ENCODE measurements around the gene CNPY3.

- TF ChIP-seq, protein P1, sequence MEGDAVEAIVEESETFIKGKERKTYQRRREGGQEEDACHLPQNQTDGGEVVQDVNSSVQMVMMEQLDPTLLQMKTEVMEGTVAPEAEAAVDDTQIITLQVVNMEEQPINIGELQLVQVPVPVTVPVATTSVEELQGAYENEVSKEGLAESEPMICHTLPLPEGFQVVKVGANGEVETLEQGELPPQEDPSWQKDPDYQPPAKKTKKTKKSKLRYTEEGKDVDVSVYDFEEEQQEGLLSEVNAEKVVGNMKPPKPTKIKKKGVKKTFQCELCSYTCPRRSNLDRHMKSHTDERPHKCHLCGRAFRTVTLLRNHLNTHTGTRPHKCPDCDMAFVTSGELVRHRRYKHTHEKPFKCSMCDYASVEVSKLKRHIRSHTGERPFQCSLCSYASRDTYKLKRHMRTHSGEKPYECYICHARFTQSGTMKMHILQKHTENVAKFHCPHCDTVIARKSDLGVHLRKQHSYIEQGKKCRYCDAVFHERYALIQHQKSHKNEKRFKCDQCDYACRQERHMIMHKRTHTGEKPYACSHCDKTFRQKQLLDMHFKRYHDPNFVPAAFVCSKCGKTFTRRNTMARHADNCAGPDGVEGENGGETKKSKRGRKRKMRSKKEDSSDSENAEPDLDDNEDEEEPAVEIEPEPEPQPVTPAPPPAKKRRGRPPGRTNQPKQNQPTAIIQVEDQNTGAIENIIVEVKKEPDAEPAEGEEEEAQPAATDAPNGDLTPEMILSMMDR (IDR thresholded peaks at IDR 0.05 in 2 of 3, conservative IDR thresholded peaks at IDR 0.05 in 1 of 3; ENCODE audit: control insufficient read depth in 2 of 3, extremely low read depth in 1 of 3, insufficient read depth in 1 of 3, low read depth in 3 of 3, low read length in 3 of 3) = no peak
- TF ChIP-seq ZBTB33 (IDR thresholded peaks at IDR 0.05) (no peak), POLR2A (IDR thresholded peaks at IDR 0.05; ENCODE audit: low read depth, low read length) (no peak), NBN (IDR thresholded peaks at IDR 0.05) (no peak), EP300 (IDR thresholded peaks at IDR 0.05; ENCODE audit: borderline replicate concordance in 1 of 2, control insufficient read depth in 1 of 2, low read depth in 2 of 2, low read length in 2 of 2) (no peak), TAF1 (IDR thresholded peaks at IDR 0.05; ENCODE audit: borderline replicate concordance, low read depth, low read length) (no peak), SUZ12 (IDR thresholded peaks at IDR 0.05; ENCODE audit: unreplicated experiment) (no peak), EZH2 (IDR thresholded peaks at IDR 0.05; ENCODE audit: borderline replicate concordance, control insufficient read depth, low read depth, low read length) (no peak), ESRRA (IDR thresholded peaks at IDR 0.05; ENCODE audit: low read length) (no peak), NRF1 (conservative IDR thresholded peaks at IDR 0.05; ENCODE audit: low read depth, low read length) (no peak)
- TF ChIP-seq, protein P2, sequence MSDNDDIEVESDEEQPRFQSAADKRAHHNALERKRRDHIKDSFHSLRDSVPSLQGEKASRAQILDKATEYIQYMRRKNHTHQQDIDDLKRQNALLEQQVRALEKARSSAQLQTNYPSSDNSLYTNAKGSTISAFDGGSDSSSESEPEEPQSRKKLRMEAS (IDR thresholded peaks at IDR 0.05; ENCODE audit: low read depth, low read length) = no peak
- TF ChIP-seq, protein P3, sequence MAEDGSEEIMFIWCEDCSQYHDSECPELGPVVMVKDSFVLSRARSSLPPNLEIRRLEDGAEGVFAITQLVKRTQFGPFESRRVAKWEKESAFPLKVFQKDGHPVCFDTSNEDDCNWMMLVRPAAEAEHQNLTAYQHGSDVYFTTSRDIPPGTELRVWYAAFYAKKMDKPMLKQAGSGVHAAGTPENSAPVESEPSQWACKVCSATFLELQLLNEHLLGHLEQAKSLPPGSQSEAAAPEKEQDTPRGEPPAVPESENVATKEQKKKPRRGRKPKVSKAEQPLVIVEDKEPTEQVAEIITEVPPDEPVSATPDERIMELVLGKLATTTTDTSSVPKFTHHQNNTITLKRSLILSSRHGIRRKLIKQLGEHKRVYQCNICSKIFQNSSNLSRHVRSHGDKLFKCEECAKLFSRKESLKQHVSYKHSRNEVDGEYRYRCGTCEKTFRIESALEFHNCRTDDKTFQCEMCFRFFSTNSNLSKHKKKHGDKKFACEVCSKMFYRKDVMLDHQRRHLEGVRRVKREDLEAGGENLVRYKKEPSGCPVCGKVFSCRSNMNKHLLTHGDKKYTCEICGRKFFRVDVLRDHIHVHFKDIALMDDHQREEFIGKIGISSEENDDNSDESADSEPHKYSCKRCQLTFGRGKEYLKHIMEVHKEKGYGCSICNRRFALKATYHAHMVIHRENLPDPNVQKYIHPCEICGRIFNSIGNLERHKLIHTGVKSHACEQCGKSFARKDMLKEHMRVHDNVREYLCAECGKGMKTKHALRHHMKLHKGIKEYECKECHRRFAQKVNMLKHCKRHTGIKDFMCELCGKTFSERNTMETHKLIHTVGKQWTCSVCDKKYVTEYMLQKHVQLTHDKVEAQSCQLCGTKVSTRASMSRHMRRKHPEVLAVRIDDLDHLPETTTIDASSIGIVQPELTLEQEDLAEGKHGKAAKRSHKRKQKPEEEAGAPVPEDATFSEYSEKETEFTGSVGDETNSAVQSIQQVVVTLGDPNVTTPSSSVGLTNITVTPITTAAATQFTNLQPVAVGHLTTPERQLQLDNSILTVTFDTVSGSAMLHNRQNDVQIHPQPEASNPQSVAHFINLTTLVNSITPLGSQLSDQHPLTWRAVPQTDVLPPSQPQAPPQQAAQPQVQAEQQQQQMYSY (CRISPR knock-in tag; IDR thresholded peaks at IDR 0.05) = no peak
- TF ChIP-seq, protein P4, sequence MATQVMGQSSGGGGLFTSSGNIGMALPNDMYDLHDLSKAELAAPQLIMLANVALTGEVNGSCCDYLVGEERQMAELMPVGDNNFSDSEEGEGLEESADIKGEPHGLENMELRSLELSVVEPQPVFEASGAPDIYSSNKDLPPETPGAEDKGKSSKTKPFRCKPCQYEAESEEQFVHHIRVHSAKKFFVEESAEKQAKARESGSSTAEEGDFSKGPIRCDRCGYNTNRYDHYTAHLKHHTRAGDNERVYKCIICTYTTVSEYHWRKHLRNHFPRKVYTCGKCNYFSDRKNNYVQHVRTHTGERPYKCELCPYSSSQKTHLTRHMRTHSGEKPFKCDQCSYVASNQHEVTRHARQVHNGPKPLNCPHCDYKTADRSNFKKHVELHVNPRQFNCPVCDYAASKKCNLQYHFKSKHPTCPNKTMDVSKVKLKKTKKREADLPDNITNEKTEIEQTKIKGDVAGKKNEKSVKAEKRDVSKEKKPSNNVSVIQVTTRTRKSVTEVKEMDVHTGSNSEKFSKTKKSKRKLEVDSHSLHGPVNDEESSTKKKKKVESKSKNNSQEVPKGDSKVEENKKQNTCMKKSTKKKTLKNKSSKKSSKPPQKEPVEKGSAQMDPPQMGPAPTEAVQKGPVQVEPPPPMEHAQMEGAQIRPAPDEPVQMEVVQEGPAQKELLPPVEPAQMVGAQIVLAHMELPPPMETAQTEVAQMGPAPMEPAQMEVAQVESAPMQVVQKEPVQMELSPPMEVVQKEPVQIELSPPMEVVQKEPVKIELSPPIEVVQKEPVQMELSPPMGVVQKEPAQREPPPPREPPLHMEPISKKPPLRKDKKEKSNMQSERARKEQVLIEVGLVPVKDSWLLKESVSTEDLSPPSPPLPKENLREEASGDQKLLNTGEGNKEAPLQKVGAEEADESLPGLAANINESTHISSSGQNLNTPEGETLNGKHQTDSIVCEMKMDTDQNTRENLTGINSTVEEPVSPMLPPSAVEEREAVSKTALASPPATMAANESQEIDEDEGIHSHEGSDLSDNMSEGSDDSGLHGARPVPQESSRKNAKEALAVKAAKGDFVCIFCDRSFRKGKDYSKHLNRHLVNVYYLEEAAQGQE (IDR thresholded peaks at IDR 0.05; ENCODE audit: low read depth, low read length) = no peak
Measured at GRCh38 chr6:42962502-42963178, 33.4 kb downstream of the CNPY3 start.

Data from GM12878 (cell line).